NB4 (cell line): ENCODE data around the gene DUSP23.

Source experiments
- MYC ChIP-seq: IDR thresholded peaks from 2 replicates; pipeline ENCODE4 v1.6.1; 2011; ENCODE audit warnings: low read depth, low read length
- POLR2A ChIP-seq: IDR thresholded peaks from 2 replicates; pipeline ENCODE4 v1.6.1; 2011; ENCODE audit warnings: mild to moderate bottlenecking; ENCODE audit not compliant: insufficient read length; ENCODE audit errors: extremely low read depth
- TF ChIP-seq, protein P1 (sequence below): IDR thresholded peaks from one replicate; pipeline ENCODE4 v1.5.1; 2012; ENCODE audit warnings: low read depth, low read length

DNA sequence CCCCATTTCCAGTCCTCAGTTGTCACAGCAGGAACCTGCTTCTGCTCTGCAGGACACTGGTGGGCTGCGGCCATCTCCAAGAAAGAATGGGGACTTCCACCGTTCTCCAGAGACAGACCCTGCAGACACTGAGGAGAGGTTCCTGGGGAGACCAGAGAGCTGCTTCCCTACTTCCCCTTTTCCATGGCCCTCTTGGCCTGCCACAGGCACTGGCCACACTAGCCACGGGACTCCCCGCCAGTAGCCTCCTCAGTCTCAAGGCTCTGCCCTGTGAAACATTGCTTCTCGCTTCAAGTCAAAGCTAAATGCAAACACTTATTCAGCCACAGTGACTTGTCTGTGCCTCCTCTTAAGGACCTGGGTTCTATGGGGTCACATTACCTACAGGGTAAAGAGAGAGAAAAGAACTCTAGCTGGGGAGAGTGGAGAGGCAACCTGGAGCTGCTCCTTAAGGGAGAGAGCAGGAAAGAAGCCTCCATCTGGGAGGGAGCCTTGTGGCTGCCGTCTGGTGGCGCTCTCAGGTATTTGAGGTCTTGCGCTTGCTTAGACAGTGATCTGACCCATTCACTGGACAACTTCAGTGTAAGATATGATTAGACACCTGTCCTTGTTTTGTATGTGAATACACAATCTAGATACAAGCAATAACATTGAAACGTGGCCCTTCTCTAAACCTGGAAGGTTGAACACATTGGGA is 40.6 kb downstream of the DUSP23 start:
- TF ChIP-seq, protein P1, sequence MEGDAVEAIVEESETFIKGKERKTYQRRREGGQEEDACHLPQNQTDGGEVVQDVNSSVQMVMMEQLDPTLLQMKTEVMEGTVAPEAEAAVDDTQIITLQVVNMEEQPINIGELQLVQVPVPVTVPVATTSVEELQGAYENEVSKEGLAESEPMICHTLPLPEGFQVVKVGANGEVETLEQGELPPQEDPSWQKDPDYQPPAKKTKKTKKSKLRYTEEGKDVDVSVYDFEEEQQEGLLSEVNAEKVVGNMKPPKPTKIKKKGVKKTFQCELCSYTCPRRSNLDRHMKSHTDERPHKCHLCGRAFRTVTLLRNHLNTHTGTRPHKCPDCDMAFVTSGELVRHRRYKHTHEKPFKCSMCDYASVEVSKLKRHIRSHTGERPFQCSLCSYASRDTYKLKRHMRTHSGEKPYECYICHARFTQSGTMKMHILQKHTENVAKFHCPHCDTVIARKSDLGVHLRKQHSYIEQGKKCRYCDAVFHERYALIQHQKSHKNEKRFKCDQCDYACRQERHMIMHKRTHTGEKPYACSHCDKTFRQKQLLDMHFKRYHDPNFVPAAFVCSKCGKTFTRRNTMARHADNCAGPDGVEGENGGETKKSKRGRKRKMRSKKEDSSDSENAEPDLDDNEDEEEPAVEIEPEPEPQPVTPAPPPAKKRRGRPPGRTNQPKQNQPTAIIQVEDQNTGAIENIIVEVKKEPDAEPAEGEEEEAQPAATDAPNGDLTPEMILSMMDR, result peak; percentile 43
- TF ChIP-seq POLR2A, result no peak
- TF ChIP-seq MYC, result no peak
